ENCODE results near the gene GAS7.

The GAS7 gene

GRCh38 chr17:9974448-9975381 is 223.7 kb downstream of the GAS7 start:
- peaks cover 9% of the 10 kb centered on the region; the same call in 1 of the 2 replicates for H3K4me1 ChIP-seq (ENCODE audit: control insufficient read depth, insufficient read depth, low read length)
- H3K4me3 ChIP-seq (ENCODE audit: low read depth, low read length), result no peak overlapping the region
- no peaks in the 10 kb centered on the region for H3K9me3 ChIP-seq (ENCODE audit: control insufficient read depth, insufficient read depth, low read depth, low read length)
- H3K9ac ChIP-seq (ENCODE audit: low read length), result no peak overlapping the region
- no peaks in the 10 kb centered on the region for H3K36me3 ChIP-seq (ENCODE audit: control insufficient read depth, insufficient read depth, low read length)
- no peaks in the 10 kb centered on the region for H3K27me3 ChIP-seq (ENCODE audit: control insufficient read depth, insufficient read depth, low read length)
- H3K27ac ChIP-seq (ENCODE audit: low read depth, low read length), result no peak overlapping the region

- Histone ChIP-seq H3K27me3 (ENCODE audit: control insufficient read depth, insufficient read depth, low read length) (no peaks in the 10 kb centered on the region), H3K4me3 (ENCODE audit: low read depth, low read length) (no peak overlapping the region), H3K9ac (ENCODE audit: low read length) (no peak overlapping the region), H3K4me1 (ENCODE audit: control insufficient read depth, insufficient read depth, low read length) (peaks cover 9% of the 10 kb centered on the region; the same call in 1 of the 2 replicates), H3K27ac (ENCODE audit: low read depth, low read length) (no peak overlapping the region), H3K9me3 (ENCODE audit: control insufficient read depth, insufficient read depth, low read depth, low read length) (no peaks in the 10 kb centered on the region), H3K36me3 (ENCODE audit: control insufficient read depth, insufficient read depth, low read length) (no peaks in the 10 kb centered on the region)
Observed at GRCh38 chr17:9973669-9974447, 224.5 kb downstream of the GAS7 start.

- Histone ChIP-seq H3K27ac (ENCODE audit: low read depth, low read length) (no peak overlapping the region), H3K4me1 (ENCODE audit: control insufficient read depth, insufficient read depth, low read length) (peaks cover 9% of the 10 kb centered on the region; the same call in 1 of the 2 replicates), H3K36me3 (ENCODE audit: control insufficient read depth, insufficient read depth, low read length) (no peaks in the 10 kb centered on the region), H3K4me3 (ENCODE audit: low read depth, low read length) (no peak overlapping the region), H3K9ac (ENCODE audit: low read length) (no peak overlapping the region), H3K9me3 (ENCODE audit: control insufficient read depth, insufficient read depth, low read depth, low read length) (no peaks in the 10 kb centered on the region), H3K27me3 (ENCODE audit: control insufficient read depth, insufficient read depth, low read length) (no peaks in the 10 kb centered on the region)
Observed at GRCh38 chr17:9971991-9972390, 226.4 kb downstream of the GAS7 start.

DNA sequence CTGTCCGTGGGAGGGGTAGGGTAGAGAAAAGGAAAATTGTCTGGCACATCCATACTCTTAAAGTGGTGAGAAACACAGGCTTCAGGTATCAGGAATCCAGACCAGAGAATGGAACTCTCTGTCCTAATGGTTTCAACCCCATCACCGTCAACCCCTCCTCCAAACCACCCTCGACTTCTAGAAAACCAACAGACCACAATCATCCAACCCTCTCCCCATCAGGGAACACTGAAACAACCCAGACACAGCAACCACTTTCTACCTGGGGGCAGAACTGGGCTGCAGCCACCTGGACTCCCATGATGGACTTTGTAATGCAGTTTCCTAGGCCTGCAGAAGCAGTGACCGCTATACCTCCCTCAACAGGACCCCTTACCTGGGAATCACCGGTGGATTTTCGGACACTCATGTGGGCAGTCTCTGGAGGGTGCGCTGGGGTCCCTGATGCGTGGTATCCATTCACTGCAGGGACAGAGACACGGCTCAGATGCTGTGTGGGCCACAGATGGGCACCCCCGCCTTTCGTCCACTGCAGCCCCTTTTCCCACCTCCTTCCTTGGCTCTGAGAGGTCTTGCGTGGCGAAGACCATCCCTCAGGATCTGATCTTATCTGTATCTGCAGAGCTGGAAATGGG is 229.0 kb downstream of the GAS7 start:
- H3K4me3 ChIP-seq (ENCODE audit: low read depth, low read length), result no peak overlapping the region
- no peaks in the 10 kb centered on the region for H3K27me3 ChIP-seq (ENCODE audit: control insufficient read depth, insufficient read depth, low read length)
- peaks cover 9% of the 10 kb centered on the region; the same call in 1 of the 2 replicates for H3K4me1 ChIP-seq (ENCODE audit: control insufficient read depth, insufficient read depth, low read length)
- no peaks in the 10 kb centered on the region for H3K9me3 ChIP-seq (ENCODE audit: control insufficient read depth, insufficient read depth, low read depth, low read length)
- H3K27ac ChIP-seq (ENCODE audit: low read depth, low read length), result no peak overlapping the region
- no peaks in the 10 kb centered on the region for H3K36me3 ChIP-seq (ENCODE audit: control insufficient read depth, insufficient read depth, low read length)
- no peak overlapping the region for H3K9ac ChIP-seq (ENCODE audit: low read length)

DNA sequence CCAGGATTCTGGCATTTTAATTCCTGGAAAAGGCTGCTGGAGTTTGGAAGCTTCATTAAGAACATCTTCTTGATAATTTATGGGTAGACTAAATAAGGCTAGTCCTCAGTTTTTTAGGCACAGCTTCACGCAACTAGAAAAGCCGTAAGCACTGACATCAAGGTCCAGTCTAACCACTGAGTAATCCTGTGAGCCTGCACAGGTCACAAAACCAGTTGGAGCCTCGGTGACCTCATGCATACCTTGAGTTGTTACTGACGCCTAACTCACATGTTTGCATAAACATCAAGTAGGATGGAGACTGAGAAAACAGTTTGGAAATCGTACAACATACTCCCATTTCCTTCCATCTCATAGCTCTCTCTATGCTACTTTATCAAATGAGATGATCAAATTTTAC is 229.5 kb downstream of the GAS7 start:
- H3K27ac ChIP-seq (ENCODE audit: low read depth, low read length), result no peak overlapping the region
- H3K4me3 ChIP-seq (ENCODE audit: low read depth, low read length), result no peak overlapping the region
- no peaks in the 10 kb centered on the region for H3K36me3 ChIP-seq (ENCODE audit: control insufficient read depth, insufficient read depth, low read length)
- H3K9ac ChIP-seq (ENCODE audit: low read length), result no peak overlapping the region
- H3K27me3 ChIP-seq (ENCODE audit: control insufficient read depth, insufficient read depth, low read length), result no peaks in the 10 kb centered on the region
- H3K4me1 ChIP-seq (ENCODE audit: control insufficient read depth, insufficient read depth, low read length), result peaks cover 6% of the 10 kb centered on the region; the same call in 1 of the 2 replicates
- H3K9me3 ChIP-seq (ENCODE audit: control insufficient read depth, insufficient read depth, low read depth, low read length), result no peaks in the 10 kb centered on the region

DNA sequence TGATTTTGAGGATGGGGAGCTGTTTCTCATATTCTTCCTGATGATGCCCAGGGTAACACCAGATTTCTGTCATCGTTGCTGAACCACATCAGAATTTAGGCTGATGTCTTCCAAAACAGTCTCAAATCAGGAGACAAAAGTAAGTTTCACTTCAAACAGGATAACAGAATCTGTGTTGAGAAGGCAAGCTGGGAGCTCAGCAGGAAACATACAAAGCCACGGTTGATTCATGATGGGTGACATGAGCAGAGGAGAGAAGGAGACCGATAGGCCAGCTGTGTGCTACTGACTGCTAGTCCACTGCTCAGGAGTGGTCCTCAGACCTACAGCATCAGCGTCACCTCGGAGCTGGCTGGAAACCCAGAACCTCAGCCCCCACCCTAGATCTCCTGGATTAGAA is 230.4 kb downstream of the GAS7 start:
- H3K9me3 ChIP-seq (ENCODE audit: control insufficient read depth, insufficient read depth, low read depth, low read length), result no peaks in the 10 kb centered on the region
- H3K4me1 ChIP-seq (ENCODE audit: control insufficient read depth, insufficient read depth, low read length), result peaks cover 6% of the 10 kb centered on the region; the same call in 1 of the 2 replicates
- no peak overlapping the region for H3K4me3 ChIP-seq (ENCODE audit: low read depth, low read length)
- no peaks in the 10 kb centered on the region for H3K36me3 ChIP-seq (ENCODE audit: control insufficient read depth, insufficient read depth, low read length)
- H3K27me3 ChIP-seq (ENCODE audit: control insufficient read depth, insufficient read depth, low read length), result no peaks in the 10 kb centered on the region
- H3K27ac ChIP-seq (ENCODE audit: low read depth, low read length), result no peak overlapping the region
- no peak overlapping the region for H3K9ac ChIP-seq (ENCODE audit: low read length)

DNA sequence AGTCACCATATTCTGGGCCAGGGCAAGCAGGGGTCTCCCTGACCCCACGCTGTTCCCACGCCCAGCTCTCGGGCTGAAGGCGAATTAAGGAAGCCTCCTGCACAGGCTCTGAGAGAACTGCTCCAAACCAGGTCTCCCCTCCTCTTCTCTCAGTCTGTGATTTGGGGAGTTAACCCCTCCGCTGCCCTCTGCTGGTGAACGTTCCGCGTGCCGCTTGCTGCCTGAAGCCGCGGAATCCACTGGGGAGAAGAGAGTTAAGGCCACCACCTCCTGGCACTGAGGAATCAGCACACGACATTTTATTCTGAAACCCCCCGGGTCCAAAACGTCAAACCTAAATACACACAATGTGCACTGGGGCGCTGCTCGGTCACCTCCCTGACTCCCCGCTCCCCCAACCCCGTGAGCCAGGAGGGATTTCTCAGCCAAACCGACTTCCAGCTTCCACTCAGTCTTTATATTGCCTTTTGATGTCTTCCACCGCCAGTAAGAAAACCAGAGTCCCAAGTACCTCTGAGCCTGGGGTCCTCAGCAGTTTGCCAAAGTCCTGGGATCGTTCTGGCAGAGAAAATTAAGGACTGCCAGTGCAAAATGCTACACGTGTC is 238.9 kb downstream of the GAS7 start:
- H3K36me3 ChIP-seq (ENCODE audit: control insufficient read depth, insufficient read depth, low read length), result no peaks in the 10 kb centered on the region
- peak overlapping the region; percentile 28; the same call in 1 of the 2 replicates for H3K4me3 ChIP-seq (ENCODE audit: low read depth, low read length)
- H3K4me1 ChIP-seq (ENCODE audit: control insufficient read depth, insufficient read depth, low read length), result peaks cover 9% of the 10 kb centered on the region; the same call in 1 of the 2 replicates
- H3K9me3 ChIP-seq (ENCODE audit: control insufficient read depth, insufficient read depth, low read depth, low read length), result no peaks in the 10 kb centered on the region
- H3K27me3 ChIP-seq (ENCODE audit: control insufficient read depth, insufficient read depth, low read length), result no peaks in the 10 kb centered on the region
- no peak overlapping the region for H3K27ac ChIP-seq (ENCODE audit: low read depth, low read length)
- H3K9ac ChIP-seq (ENCODE audit: low read length), result no peak overlapping the region

GRCh38 chr17:9958586-9959281 is 239.7 kb downstream of the GAS7 start:
- Histone ChIP-seq H3K9ac (ENCODE audit: low read length) (no peak overlapping the region), H3K36me3 (ENCODE audit: control insufficient read depth, insufficient read depth, low read length) (no peaks in the 10 kb centered on the region), H3K4me3 (ENCODE audit: low read depth, low read length) (peak overlapping the region; percentile 28; the same call in 1 of the 2 replicates), H3K4me1 (ENCODE audit: control insufficient read depth, insufficient read depth, low read length) (peaks cover 9% of the 10 kb centered on the region; the same call in 1 of the 2 replicates), H3K27ac (ENCODE audit: low read depth, low read length) (no peak overlapping the region), H3K27me3 (ENCODE audit: control insufficient read depth, insufficient read depth, low read length) (no peaks in the 10 kb centered on the region), H3K9me3 (ENCODE audit: control insufficient read depth, insufficient read depth, low read depth, low read length) (no peaks in the 10 kb centered on the region)

GRCh38 chr17:9957244-9957643 is 241.2 kb downstream of the GAS7 start:
- H3K27me3 ChIP-seq (ENCODE audit: control insufficient read depth, insufficient read depth, low read length), result no peaks in the 10 kb centered on the region
- peaks cover 9% of the 10 kb centered on the region; the same call in 1 of the 2 replicates for H3K4me1 ChIP-seq (ENCODE audit: control insufficient read depth, insufficient read depth, low read length)
- no peaks in the 10 kb centered on the region for H3K9me3 ChIP-seq (ENCODE audit: control insufficient read depth, insufficient read depth, low read depth, low read length)
- H3K36me3 ChIP-seq (ENCODE audit: control insufficient read depth, insufficient read depth, low read length), result no peaks in the 10 kb centered on the region
- no peak overlapping the region for H3K27ac ChIP-seq (ENCODE audit: low read depth, low read length)
- H3K4me3 ChIP-seq (ENCODE audit: low read depth, low read length), result no peak overlapping the region
- H3K9ac ChIP-seq (ENCODE audit: low read length), result no peak overlapping the region

Measured in HUES6 (cell line).